Mesodermal cell (in vitro differentiated cells): ENCODE measurements around the gene RCL1.
A peak's percentile ranks its signal among the peaks of the same experiment; 100 is the strongest.
"Not testable (repeated sequence)": the region's sequence is repeated elsewhere in the genome, so short reads cannot be mapped to it uniquely, and the experiment has no call there.

Experiments
- H3K27ac ChIP-seq: 2 replicates; pipeline ENCODE4 v1.7.0; 2013; ENCODE audit warnings: mild to moderate bottlenecking, low read depth, low read length, moderate library complexity; ENCODE audit not compliant: severe bottlenecking
- H3K36me3 ChIP-seq: 2 replicates; pipeline ENCODE4 v1.7.1; 2013; ENCODE audit warnings: mild to moderate bottlenecking, low read length, moderate library complexity; ENCODE audit not compliant: control insufficient read depth, insufficient read depth
- H3K4me1 ChIP-seq: one replicate; pipeline ENCODE4 v1.7.1; 2013; ENCODE audit warnings: mild to moderate bottlenecking, low read length; ENCODE audit not compliant: insufficient read depth, control insufficient read depth, poor library complexity, severe bottlenecking
- H3K4me3 ChIP-seq: 2 replicates; pipeline ENCODE4 v1.7.0; 2013; ENCODE audit warnings: low read length, control low read depth, mild to moderate bottlenecking; ENCODE audit not compliant: insufficient read depth, poor library complexity, severe bottlenecking; ENCODE audit errors: extremely low read depth
- H3K9me3 ChIP-seq: 2 replicates; pipeline ENCODE4 v1.7.1; 2013; ENCODE audit warnings: mild to moderate bottlenecking, low read length, moderate library complexity; ENCODE audit not compliant: control insufficient read depth
- WGBS, 2 experiments: methylation state at CpG; one replicate each; pipeline ENCODE4 v1.1.5; 2013; ENCODE audit warnings: missing lambda C conversion rate in 2 of 2; ENCODE audit not compliant: insufficient coverage in 2 of 2; 5-methylcytosine and 5-hydroxymethylcytosine counted together

The RCL1 gene

DNA sequence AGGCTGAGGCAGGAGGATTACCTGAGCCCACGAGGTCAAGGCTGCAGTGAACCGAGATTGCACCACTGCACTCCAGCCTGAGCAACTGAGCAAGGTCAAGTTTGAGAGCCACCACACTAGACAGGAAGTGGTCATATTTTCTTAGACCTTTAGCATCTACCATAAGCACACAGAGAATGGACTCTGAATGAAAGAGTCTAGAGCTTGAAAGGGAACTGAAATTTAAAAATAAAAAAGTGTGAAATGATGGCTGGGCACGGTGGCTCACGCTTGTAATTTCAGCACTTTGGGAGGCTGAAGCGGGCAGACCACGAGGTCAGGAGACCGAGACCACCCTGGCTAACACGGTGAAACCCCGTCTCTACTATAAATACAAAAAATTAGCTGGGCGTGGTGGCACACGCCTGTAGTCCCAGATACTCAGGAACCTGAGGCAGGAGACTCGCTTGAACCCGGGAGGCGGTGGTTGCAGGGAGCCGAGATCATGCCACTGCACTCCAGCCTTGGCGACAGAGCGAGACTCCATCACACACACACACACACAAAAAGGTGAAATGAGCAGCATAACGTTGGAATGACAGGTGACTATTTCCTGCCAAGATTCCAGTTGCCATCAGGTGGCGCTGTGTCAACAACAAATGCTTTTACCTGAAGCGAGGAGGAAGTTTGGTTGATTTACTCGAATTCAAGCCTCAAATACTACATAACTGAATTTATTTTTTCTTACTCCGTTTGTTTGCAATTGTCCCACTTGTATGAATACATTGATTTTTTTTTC is 30.4 kb upstream of the RCL1 start:
- Histone ChIP-seq H3K9me3 (no peaks in the 10 kb centered on the region), H3K27ac (no peak overlapping the region), H3K4me1 (peaks cover 10% of the 10 kb centered on the region), H3K36me3 (no peaks in the 10 kb centered on the region), H3K4me3 (no peak overlapping the region)
- WGBS, 2 experiments: 37 to 62% methylated on average over 11 of the region's 22 CpGs

DNA sequence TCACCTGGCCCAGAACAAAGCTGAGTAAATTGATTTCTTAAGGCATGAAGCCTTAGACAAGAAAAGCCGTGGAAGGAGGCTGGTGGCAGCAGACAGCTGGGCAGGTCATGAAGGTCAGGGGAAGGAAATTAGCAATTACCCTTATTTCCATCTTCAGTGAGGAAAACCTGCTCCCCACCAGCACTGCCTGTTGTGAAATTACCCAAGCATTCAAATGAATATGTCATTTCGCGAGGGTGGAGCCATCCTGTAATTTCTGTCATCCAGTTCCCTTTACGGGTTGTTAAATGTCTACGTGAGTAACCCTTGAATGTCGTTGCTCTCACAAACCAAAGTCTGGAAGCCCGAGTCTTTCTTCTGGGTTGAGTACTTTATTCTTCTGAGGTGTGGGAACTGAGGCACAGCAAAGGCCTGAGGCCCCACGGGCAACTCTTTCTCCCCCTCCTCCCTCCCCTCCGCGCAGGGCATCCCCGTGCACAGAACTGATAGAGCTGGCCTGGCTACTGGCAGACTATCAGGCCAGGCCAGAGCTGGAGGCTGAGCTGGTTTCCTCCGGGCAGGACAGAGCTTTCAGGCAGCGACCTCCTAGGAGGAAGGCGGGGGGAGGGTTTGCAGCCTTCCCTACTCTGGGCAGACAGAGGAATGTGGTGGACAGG is 29.7 kb upstream of the RCL1 start:
- peaks cover 10% of the 10 kb centered on the region for H3K4me1 ChIP-seq
- WGBS, 2 experiments: 26 to 45% methylated on average over 7 of the region's 14 CpGs
- no peak overlapping the region for H3K4me3 ChIP-seq
- H3K9me3 ChIP-seq: no peaks in the 10 kb centered on the region
- H3K27ac ChIP-seq: peak overlapping the region; percentile 74
- no peaks in the 10 kb centered on the region for H3K36me3 ChIP-seq

DNA sequence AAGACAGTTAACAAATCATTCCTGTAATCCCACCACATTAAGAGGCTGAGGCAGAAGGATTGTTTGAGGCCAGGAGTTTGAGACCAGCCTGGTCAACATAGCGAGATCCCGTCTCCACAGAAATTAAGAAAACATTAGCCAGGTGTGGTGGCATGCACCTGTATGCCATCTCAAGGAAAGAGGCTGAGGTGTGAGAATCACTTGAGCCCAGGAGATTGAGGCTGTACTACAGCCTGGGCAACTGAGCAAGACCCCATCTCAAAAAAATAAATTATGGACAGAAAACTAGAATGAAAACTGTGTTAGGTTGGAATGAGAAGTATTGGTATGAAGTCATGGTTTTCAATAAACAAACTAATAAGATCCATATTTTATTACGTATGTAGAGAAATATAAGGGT is 28.7 kb upstream of the RCL1 start:
- H3K36me3 ChIP-seq: no peaks in the 10 kb centered on the region
- no peak overlapping the region for H3K27ac ChIP-seq
- 92% methylated on average over 2 of the region's 3 CpGs for WGBS, 2 experiments
- H3K9me3 ChIP-seq: no peaks in the 10 kb centered on the region
- H3K4me1 ChIP-seq: peaks cover 10% of the 10 kb centered on the region
- H3K4me3 ChIP-seq: no peak overlapping the region

DNA sequence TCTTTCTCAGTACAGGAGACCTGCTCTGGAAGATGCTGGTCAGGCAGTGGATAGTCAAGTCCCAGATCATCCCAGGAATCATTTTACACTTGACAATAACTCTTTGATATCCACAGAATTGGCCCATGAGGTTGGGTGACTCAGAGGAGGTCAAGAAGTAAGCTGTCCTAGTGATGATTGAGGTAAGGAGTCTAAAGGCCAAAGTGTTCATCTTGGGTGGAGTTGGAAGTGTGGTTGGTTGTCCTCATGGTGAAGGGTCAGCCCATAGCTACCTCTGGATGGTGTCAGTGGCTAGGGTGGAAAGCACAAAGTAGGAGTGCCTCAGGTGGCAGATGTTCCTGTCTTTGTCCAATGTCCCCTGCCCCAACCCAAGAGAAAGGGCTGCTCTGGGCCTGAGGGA is 24.1 kb upstream of the RCL1 start:
- Histone ChIP-seq H3K4me3 (no peak overlapping the region), H3K9me3 (no peaks in the 10 kb centered on the region), H3K36me3 (no peaks in the 10 kb centered on the region), H3K4me1 (peaks cover 2% of the 10 kb centered on the region), H3K27ac (no peak overlapping the region)

DNA sequence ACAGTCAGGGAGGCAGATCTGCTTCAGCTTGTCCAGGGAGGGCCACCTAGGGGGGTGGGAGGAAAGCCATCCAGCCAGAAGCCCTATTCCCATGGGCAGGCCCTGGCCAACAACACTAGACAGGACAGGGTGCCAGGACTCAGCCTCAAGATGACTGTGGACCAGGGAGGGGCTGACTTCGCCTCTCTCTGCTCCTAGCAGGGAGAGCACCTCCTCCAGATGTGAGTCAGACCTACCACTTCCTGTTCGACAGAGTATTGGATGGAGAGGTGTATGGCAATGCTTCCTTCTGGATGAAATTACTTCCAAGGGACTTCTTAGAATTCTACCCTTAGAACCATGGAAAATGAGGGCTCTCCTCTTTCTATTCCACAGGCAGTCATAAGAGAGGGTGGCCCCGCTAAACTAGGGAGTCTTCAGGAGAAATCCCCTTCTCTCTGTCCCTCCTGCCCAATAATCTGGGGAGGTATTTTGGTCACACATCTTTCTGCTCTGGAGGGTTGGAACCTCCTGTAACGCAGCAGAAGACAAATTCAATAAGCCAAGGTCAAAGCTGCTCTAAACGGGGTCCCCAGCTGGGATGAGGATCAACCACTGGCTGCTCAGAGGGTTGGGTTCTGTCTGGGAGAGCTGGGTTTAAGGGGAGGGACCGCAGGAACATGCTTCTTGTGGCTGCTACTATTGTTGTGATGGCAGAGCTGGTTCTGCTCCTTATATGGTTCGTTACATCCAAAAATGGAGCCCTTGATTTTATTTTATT is 23.2 kb upstream of the RCL1 start:
- Histone ChIP-seq H3K27ac (no peak overlapping the region), H3K9me3 (no peaks in the 10 kb centered on the region), H3K36me3 (no peaks in the 10 kb centered on the region), H3K4me1 (no peaks in the 10 kb centered on the region), H3K4me3 (no peak overlapping the region)
- WGBS, 2 experiments: 93 to 95% methylated on average over 2 to 3 of the region's 7 CpGs

DNA sequence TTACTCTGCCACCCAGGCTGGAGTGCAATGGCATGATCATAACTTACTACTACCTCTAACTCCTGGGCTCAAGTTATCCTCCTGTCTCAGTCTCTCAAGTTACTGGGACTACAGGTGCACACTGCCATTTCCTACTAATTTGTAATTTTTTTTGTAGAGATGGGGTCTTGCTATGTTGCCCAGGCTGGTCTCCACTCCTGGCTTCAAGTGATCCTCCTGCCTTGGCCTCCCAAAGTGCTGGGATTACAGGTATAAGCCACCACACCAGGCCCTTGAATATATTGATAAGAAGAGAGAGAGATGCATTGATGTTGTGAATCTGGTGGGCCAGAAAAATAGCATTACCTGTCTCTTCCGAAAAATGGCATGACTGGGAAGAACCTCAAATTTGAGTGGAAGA is 21.0 kb upstream of the RCL1 start:
- Histone ChIP-seq H3K9me3 (no peaks in the 10 kb centered on the region), H3K27ac (no peak overlapping the region), H3K36me3 (no peaks in the 10 kb centered on the region), H3K4me1 (no peaks in the 10 kb centered on the region), H3K4me3 (no peak overlapping the region)
- WGBS, 2 experiments: 80 to 100% methylated on average over 1 of the region's 1 CpG

DNA sequence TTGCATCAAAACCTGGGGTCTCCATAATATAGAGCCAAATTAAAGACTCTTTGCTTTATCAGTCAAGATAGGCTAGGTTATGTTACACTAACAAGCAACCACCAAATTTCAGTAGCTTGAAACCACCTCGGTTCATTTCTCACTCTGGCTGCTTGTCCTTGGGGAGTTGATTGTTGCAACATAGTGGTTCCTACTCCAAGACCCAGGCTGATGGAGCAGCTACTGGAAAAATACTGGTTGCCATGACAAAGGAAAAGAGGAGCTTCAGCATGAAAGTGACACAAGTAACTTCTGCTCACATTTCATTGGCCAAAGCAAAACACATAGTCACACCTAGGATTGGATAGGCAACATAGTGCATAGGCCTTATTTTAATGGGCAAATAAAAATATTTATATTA is 18.5 kb upstream of the RCL1 start:
- Histone ChIP-seq H3K4me3 (no peak overlapping the region), H3K4me1 (no peaks in the 10 kb centered on the region), H3K27ac (no peak overlapping the region), H3K9me3 (no peaks in the 10 kb centered on the region), H3K36me3 (no peaks in the 10 kb centered on the region)
- 100% methylated on average over 1 of the region's 1 CpG for WGBS, 2 experiments

DNA sequence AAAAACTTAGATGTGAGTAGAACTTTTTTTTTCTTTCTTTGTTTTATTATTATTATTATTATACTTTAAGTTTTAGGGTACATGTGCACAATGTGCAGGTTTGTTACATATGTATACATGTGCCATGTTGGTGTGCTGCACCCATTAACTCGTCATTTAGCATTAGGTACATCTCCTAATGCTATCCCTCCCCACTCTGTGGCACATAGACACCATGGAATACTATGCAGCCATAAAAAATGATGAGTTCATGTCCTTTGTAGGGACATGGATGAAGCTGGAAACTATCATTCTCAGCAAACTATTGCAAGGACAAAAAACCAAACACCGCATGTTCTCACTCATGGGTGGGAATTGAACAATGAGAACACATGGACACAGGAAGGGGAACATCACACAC is 17.8 kb upstream of the RCL1 start:
- not testable (repeated sequence) for H3K4me1 ChIP-seq, H3K27ac ChIP-seq, H3K36me3 ChIP-seq, H3K4me3 ChIP-seq, H3K9me3 ChIP-seq
- WGBS, 2 experiments: no CpG with 5 or more reads among the region's 2 CpGs

DNA sequence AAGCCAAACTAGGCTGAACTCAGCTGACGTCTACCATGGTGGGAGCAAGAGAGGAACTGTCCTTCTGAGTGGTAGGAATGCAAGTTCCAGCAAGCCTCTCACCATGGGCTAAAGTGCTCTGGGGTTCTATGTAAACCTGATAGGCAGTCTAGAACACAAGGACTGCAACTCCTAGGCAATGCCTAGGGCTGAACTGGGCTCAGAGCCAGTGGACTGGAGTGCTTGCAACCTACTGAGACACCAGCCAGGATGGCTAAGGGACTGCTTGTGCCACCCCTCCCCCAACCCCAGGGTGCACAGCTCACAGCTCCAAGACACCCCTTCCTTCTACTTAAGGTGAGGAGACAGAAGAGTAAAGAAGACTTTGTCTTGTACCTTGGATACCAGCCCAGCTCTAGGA is 12.1 kb upstream of the RCL1 start:
- H3K4me3 ChIP-seq: no peak overlapping the region
- no peaks in the 10 kb centered on the region for H3K9me3 ChIP-seq
- WGBS, 2 experiments: 89 to 100% methylated on average over 1 of the region's 1 CpG
- no peak overlapping the region for H3K27ac ChIP-seq
- H3K4me1 ChIP-seq: no peaks in the 10 kb centered on the region
- no peaks in the 10 kb centered on the region for H3K36me3 ChIP-seq

DNA sequence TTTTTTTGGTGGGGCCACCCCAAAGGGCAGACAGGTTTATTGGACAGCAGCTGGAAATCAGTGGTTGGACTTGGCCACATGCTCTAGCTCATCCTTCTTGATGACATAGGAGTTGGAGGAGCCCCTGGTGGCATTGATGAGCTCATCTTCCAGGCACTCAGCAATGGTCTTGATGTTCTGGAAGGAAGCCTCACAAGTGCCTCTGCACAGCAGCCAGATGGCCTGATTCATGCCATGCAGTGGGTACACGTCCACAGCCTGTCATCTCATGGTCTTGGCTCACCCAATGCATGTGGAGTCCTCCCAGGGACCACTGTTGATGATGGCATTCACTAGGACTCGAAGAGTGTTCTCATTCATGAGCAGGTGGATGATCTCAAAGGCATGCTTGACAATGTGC is 11.3 kb upstream of the RCL1 start:
- H3K9me3 ChIP-seq: no peaks in the 10 kb centered on the region
- no peaks in the 10 kb centered on the region for H3K4me1 ChIP-seq
- no peaks in the 10 kb centered on the region for H3K36me3 ChIP-seq
- no peak overlapping the region for H3K4me3 ChIP-seq
- H3K27ac ChIP-seq: no peak overlapping the region
- WGBS, 2 experiments: 85 to 88% methylated on average over 2 of the region's 2 CpGs

DNA sequence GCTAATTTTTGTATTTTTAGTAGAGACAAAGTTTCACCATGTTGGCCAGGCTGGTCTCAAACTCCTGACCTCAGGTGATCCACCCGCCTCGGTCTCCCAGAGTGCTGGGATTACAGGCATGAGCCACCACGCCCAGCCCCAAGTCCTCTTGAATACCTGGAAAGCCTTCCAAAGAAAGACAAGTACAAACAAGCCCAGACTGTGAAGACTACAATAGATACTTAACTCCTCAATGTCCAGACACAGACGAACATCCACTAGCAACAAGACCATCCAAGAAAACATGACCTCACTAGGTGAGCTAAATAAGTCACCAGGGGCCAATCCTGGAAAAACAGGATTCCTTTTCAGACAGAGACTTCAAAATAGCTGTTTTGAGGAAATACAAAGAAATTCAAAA is 9.6 kb upstream of the RCL1 start:
- WGBS, 2 experiments: 100% methylated on average over 1 of the region's 4 CpGs; no CpG with 5 or more reads in 1 of the 2 experiments
- not testable (repeated sequence) for H3K4me1 ChIP-seq, H3K9me3 ChIP-seq, H3K27ac ChIP-seq, H3K36me3 ChIP-seq, H3K4me3 ChIP-seq
